Mesenchymal stem cell (in vitro differentiated cells and primary cell): Measurements from ENCODE around the gene RTBDN.

Experiments used
- DNase-seq: peaks from one replicate; pipeline ENCODE4 v3.0.0-alpha.2; 2013
- H2AFZ ChIP-seq: one replicate; pipeline ENCODE4 v1.6.1; 2013; ENCODE audit warnings: low read depth, mild to moderate bottlenecking, control low read depth, inconsistent platforms, low read length, moderate library complexity
- H2AK5ac ChIP-seq: 2 replicates; pipeline ENCODE4 v1.6.1; 2013; ENCODE audit warnings: low read length, moderate library complexity, mild to moderate bottlenecking, inconsistent platforms; ENCODE audit not compliant: severe bottlenecking
- H2BK120ac ChIP-seq: one replicate; pipeline ENCODE4 v1.6.1; 2013; ENCODE audit warnings: low read depth, mild to moderate bottlenecking, inconsistent platforms, low read length, moderate library complexity
- H2BK12ac ChIP-seq, 2 experiments: one replicate each; pipeline ENCODE4 v1.6.1; 2013; ENCODE audit warnings: inconsistent platforms in 2 of 2, low read length in 2 of 2, mild to moderate bottlenecking in 2 of 2, moderate library complexity in 2 of 2, control low read depth in 1 of 2
- H2BK15ac ChIP-seq: one replicate; pipeline ENCODE4 v1.6.1; 2013; ENCODE audit warnings: mild to moderate bottlenecking, low read depth, inconsistent platforms; ENCODE audit not compliant: poor library complexity, severe bottlenecking
- H2BK5ac ChIP-seq: 2 replicates; pipeline ENCODE4 v1.6.1; 2013; ENCODE audit warnings: low read depth, mild to moderate bottlenecking, low read length, control low read depth, inconsistent platforms; ENCODE audit not compliant: poor library complexity, severe bottlenecking
- H3K14ac ChIP-seq, 2 experiments: one replicate each; pipeline ENCODE4 v1.6.1; 2013; ENCODE audit warnings: inconsistent platforms in 2 of 2, low read length in 2 of 2, control low read depth in 1 of 2, mild to moderate bottlenecking in 1 of 2, moderate library complexity in 1 of 2
- H3K18ac ChIP-seq, 2 experiments: one replicate each; pipeline ENCODE4 v1.6.1; 2013; ENCODE audit warnings: inconsistent platforms in 2 of 2, low read length in 2 of 2, control low read depth in 1 of 2, low read depth in 1 of 2, mild to moderate bottlenecking in 1 of 2
- H3K23ac ChIP-seq, 2 experiments: one replicate each; pipeline ENCODE4 v1.6.1; 2013; ENCODE audit warnings: inconsistent platforms in 2 of 2, low read length in 2 of 2, mild to moderate bottlenecking in 2 of 2, moderate library complexity in 2 of 2, control low read depth in 1 of 2
- H3K27ac ChIP-seq: 2 replicates; pipeline ENCODE4 v1.5.1; 2013; ENCODE audit warnings: mild to moderate bottlenecking, moderate library complexity, low read length, control low read depth, inconsistent platforms; ENCODE audit not compliant: poor library complexity, severe bottlenecking
- H3K27me3 ChIP-seq, 2 experiments: 2 replicates each; pipeline versions ENCODE4 v1.6.1 to v1.7.0; 2013; ENCODE audit warnings: low read length in 2 of 2, mild to moderate bottlenecking in 2 of 2, moderate library complexity in 2 of 2, control low read depth in 1 of 2, inconsistent platforms in 1 of 2; ENCODE audit not compliant: control insufficient read depth in 1 of 2, insufficient read depth in 1 of 2
- H3K36me3 ChIP-seq, 2 experiments: 2 replicates each; pipeline versions ENCODE4 v1.6.1 to v1.7.0; 2013; ENCODE audit warnings: low read length in 2 of 2, control low read depth in 1 of 2, inconsistent platforms in 1 of 2, low read depth in 1 of 2, mild to moderate bottlenecking in 1 of 2; ENCODE audit not compliant: insufficient read depth in 2 of 2, control insufficient read depth in 1 of 2
- H3K4ac ChIP-seq, 2 experiments: one replicate each; pipeline ENCODE4 v1.6.1; 2013; ENCODE audit warnings: inconsistent platforms in 2 of 2, low read length in 2 of 2, mild to moderate bottlenecking in 2 of 2, moderate library complexity in 2 of 2, control low read depth in 1 of 2, low read depth in 1 of 2
- H3K4me1 ChIP-seq: 2 replicates; pipeline ENCODE4 v1.6.1; 2013; ENCODE audit warnings: low read depth, low read length, control low read depth; ENCODE audit not compliant: control insufficient read depth, insufficient read depth
- H3K4me2 ChIP-seq: 2 replicates; pipeline ENCODE4 v1.6.1; 2013; ENCODE audit warnings: low read length, mild to moderate bottlenecking, inconsistent platforms; ENCODE audit not compliant: poor library complexity, severe bottlenecking
- H3K4me3 ChIP-seq, 2 experiments: 2 replicates each; pipeline versions ENCODE4 v1.5.1 to v1.7.0; 2013; ENCODE audit warnings: low read length in 2 of 2, mild to moderate bottlenecking in 2 of 2, control low read depth in 1 of 2, low read depth in 1 of 2; ENCODE audit not compliant: insufficient read depth in 1 of 2
- H3K79me1 ChIP-seq: replicated peaks from 2 replicates; pipeline ENCODE4 v1.6.1; 2013; ENCODE audit warnings: mild to moderate bottlenecking, control low read depth, low read length, inconsistent platforms; ENCODE audit not compliant: poor library complexity, severe bottlenecking
- H3K9ac ChIP-seq: 2 replicates; pipeline ENCODE4 v1.7.0; 2013; ENCODE audit warnings: mild to moderate bottlenecking, low read length, moderate library complexity
- H3K9me3 ChIP-seq: 2 replicates; pipeline ENCODE4 v1.7.0; 2013; ENCODE audit warnings: mild to moderate bottlenecking, low read length; ENCODE audit not compliant: control insufficient read depth
- H4K8ac ChIP-seq: one replicate; pipeline ENCODE4 v1.6.1; 2013; ENCODE audit warnings: inconsistent platforms, mild to moderate bottlenecking, low read length, moderate library complexity
- H4K91ac ChIP-seq: one replicate; pipeline ENCODE4 v1.6.1; 2013; ENCODE audit warnings: mild to moderate bottlenecking, low read length, inconsistent platforms
- WGBS: methylation state at CpG from one replicate; pipeline ENCODE4 v1.1.7; 2013; ENCODE audit warnings: mixed read lengths; 5-methylcytosine and 5-hydroxymethylcytosine counted together

The RTBDN gene

DNA sequence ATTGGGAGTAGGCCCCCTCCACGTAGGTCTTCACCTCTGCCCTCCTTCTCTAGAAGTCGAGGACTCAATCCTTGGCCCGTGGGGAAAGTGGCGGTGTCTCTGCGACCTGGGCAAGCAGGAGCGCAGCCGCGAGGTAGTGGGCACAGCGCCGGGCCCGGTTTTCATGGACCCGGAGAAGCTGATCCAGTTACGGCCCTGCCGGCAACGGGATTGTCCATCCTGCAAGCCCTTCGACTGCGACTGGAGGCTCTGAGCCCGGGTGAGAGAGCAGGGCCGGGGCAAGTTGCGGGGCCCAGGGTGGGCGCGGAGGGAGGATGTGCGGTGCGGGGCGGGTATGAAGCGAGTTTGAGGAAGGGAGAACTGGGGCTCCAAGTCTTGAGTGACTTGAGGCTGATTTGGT lies 30.3 kb downstream of the RTBDN start:
- H2AK5ac ChIP-seq = no peak overlapping the region
- no peak overlapping the region for H3K9ac ChIP-seq
- 93% methylated on average over 26 of the region's 26 CpGs for WGBS

DNA sequence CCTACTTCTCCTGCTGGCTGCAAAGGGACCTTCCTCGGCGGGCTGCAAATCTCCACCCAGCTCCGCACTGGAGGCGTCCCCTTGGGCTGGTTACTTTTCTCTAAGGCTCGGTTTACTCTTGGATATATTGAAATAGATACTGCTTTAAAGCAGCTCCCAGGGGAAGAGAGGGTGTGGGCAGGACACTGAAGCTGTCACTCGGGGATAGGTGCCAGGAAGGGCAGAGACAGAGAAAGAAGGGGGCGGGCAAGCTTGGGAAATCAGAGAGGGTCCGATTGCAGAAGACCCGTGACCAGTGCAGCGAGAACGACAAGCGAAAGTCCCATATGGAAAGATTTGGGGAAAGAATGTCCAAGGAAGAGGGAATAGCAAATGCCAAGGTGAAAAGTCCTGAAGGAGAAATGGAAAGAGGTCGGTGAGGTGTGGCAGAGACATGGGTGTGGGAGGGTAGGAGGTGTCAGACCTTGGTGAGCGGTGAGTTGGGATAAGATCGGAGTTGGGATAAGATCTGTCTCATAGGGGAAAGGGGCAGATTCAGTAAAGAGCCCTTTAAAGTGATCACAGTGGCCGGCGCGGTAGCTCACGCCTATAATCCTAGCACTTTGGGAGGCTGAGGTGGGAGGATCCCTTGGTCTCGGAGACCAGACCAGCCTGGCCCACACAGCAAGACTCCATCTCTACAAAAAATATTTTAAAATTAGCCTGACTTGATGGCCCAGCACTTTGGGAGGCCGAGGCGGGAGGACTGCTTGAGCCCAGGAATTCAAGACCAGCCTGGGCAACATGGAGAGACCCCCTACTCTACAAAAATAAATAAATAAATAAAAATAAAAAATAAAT lies 31.9 kb downstream of the RTBDN start:
- Histone ChIP-seq H4K8ac (peak overlapping the region; percentile 33), H3K9ac (peak overlapping the region; percentile 88), H2AFZ (peak overlapping the region; percentile 73), H3K36me3 (peaks cover 14 to 16% of the 10 kb centered on the region in 2 experiments), H3K14ac (no peak overlapping the region), H3K79me1 (peaks cover 26% of the 10 kb centered on the region), H2AK5ac (no peak overlapping the region), H3K4ac (no peak overlapping the region), H3K27ac (no peak overlapping the region), H2BK12ac (no peak overlapping the region), H3K27me3 (no peaks in the 10 kb centered on the region), H3K23ac (no peak overlapping the region), H3K4me1 (peaks cover 32% of the 10 kb centered on the region), H2BK15ac (no peak overlapping the region), H3K4me3 (peak overlapping the region; percentile 80 to 89), H3K9me3 (no peaks in the 10 kb centered on the region), H3K18ac (no peak overlapping the region), H2BK120ac (no peak overlapping the region), H4K91ac (no peak overlapping the region), H2BK5ac (no peak overlapping the region), H3K4me2 (peak overlapping the region; percentile 68)
- no peak for DNase-seq
- 52% methylated on average over 20 of the region's 22 CpGs for WGBS

More for the DNA sequence above, 30.3 kb downstream of the RTBDN start:
- Histone ChIP-seq H2BK12ac (no peak overlapping the region), H2BK15ac (no peak overlapping the region), H3K79me1 (peaks cover 26% of the 10 kb centered on the region), H3K23ac (no peak overlapping the region), H2AFZ (no peak overlapping the region), H3K4me1 (peaks cover 32% of the 10 kb centered on the region), H3K27me3 (no peaks in the 10 kb centered on the region), H4K8ac (no peak overlapping the region), H2BK120ac (no peak overlapping the region), H3K18ac (no peak overlapping the region), H3K27ac (no peak overlapping the region), H3K4me2 (no peak overlapping the region), H2BK5ac (no peak overlapping the region), H3K9me3 (no peaks in the 10 kb centered on the region), H3K36me3 (peaks cover 10 to 14% of the 10 kb centered on the region in 2 experiments), H4K91ac (no peak overlapping the region), H3K4ac (no peak overlapping the region), H3K4me3 (no peak overlapping the region), H3K14ac (no peak overlapping the region)
- no peak for DNase-seq

DNA sequence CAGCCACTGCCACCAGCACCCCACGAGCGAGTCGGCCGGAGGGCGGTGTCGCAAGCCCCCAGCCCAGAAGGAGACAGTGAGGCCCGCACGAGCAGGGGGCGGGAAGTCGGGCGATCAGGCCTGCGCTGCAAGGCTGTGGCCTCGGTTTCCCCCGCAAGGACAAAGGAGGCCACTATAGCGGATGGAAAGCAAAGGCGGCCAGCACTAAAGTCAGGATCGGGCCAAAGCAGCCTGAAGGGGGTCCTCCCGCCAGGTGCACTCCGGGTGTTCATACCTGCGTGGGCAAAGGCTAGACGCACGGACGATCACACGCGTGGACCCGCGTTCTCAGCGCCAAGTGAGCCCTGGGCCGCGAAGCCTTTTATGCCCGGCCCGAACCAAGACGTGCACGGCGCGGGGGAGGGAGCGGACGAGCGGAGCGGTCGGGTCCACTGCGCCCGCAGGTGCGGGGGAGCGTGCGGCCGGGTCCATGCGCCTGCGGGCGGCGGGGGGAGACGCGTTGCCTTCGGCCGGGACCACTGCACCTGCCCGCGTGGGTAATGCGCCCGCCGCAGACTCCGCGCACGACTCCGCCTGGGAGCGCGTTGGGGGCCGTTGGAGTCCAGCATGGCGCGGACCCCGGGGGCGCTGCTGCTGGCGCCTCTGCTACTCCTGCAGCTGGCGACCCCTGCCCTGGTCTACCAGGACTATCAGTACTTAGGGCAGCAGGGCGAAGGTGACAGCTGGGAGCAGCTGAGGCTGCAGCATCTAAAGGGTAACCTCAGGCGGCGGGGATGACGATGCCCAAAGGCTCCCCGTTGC lies 32.7 kb downstream of the RTBDN start, which contains the start of the genes PRDX2 and THSD8:
TSS of gene PRDX2 (minus strand) at position 335 of the 801 bp plus-strand sequence. CDS start 539 bp downstream, outside the sequence.
TSS of gene THSD8 (plus strand) at position 604 of the 801 bp plus-strand sequence. CDS start at position 607, 3 bp downstream.
- Histone ChIP-seq H3K4me2 (peak within 1 kb of the TSS; percentile 68), H2BK120ac (no peak within 1 kb of the TSS), H4K8ac (peak within 1 kb of the TSS; percentile 33), H2AK5ac (no peak within 1 kb of the TSS), H3K18ac (peak within 1 kb of the TSS; percentile 9 to 73), H3K4ac (peak within 1 kb of the TSS in 1 of 2 experiments; percentile 50), H2BK5ac (no peak within 1 kb of the TSS), H2AFZ (peak within 1 kb of the TSS; percentile 73), H4K91ac (peak within 1 kb of the TSS; percentile 35), H3K79me1 (peaks cover 19% of the 10 kb centered on the region), H3K27me3 (no peaks in the 10 kb centered on the region), H3K36me3 (peaks cover 14 to 23% of the 10 kb centered on the region in 2 experiments), H3K27ac (no peak within 1 kb of the TSS), H2BK15ac (peak within 1 kb of the TSS; percentile 13), H3K14ac (peak within 1 kb of the TSS in 1 of 2 experiments; percentile 88), H3K9me3 (no peaks in the 10 kb centered on the region), H3K4me3 (peak within 1 kb of the TSS; percentile 80 to 89), H3K9ac (peak within 1 kb of the TSS; percentile 88), H3K23ac (peak within 1 kb of the TSS in 1 of 2 experiments; percentile 80), H3K4me1 (peaks cover 27% of the 10 kb centered on the region), H2BK12ac (no peak within 1 kb of the TSS)
- WGBS = under 1% methylated on average over 65 of the region's 78 CpGs
- DNase-seq = peak; percentile 71
